GM18499 (cell line): Measurements from ENCODE around the gene TPSB2.
"Not testable (repeated sequence)": the region's sequence is repeated elsewhere in the genome, so short reads cannot be mapped to it uniquely, and the experiment has no call there.

Source experiments
- ATAC-seq: cut with Tn5 transposase; IDR thresholded peaks from one replicate; pipeline ENCODE4 v1.9.1; 2021; ENCODE audit warnings: moderate number of reproducible peaks; ENCODE audit not compliant: insufficient read depth, unreplicated experiment

The TPSB2 gene

GRCh38 chr16:1262210-1262845 is 32.3 kb upstream of the TPSB2 start:
- ATAC-seq = no peak

GRCh38 chr16:1261131-1261892 is 31.3 kb upstream of the TPSB2 start:
- ATAC-seq = no peak

DNA sequence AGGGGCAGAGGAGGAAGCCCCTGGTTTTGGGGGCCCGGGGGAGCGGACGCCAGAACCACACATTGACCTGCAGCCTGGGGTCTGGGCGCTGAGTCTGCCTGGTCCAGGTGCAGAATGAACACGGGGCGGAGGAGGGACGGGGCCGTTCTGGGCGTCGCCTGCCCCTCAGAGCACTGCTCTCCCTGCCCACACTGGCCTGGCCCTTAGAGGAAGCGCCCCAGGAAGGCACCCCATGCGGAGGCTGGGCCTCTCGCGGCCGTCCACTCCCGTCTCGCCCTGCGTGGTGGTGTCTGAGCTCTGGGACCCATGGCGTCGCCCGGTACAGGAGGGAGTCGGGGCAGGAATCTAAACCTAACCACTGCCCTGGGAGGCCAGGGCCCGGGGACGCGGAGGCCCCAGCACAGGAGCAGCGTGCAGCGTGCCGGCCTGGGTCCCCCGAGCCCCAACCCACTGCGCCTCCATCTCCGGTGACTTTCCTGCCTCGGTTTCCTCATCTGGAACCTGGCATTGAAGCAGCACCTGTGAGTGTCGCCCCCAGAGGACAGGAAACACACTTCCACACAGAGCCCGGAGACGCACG is 30.2 kb upstream of the TPSB2 start:
- no peak for ATAC-seq

- ATAC-seq = no peak
Measured at GRCh38 chr16:1259760-1260068, 29.7 kb upstream of the TPSB2 start.

- no peak for ATAC-seq
Measured at GRCh38 chr16:1258906-1259759, 29.1 kb upstream of the TPSB2 start.

DNA sequence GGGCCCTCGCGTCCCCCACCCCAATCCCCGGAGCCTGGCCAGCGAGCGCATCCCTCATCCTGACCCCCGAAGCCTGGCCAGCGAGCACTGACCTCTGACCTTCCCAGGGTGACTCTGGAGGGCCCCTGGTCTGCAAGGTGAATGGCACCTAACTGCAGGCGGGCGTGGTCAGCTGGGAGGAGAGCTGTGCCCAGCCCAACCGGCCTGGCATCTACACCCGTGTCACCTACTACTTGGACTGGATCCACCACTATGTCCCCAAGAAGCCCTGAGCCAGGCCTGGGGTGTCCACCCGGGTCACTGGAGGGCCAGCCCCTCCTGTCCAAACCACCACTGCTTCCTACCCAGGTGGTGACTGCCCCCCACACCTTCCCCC is 28.2 kb upstream of the TPSB2 start:
- no peak for ATAC-seq

- ATAC-seq = no peak
Measured at GRCh38 chr16:1257561-1258224, 27.7 kb upstream of the TPSB2 start.

DNA sequence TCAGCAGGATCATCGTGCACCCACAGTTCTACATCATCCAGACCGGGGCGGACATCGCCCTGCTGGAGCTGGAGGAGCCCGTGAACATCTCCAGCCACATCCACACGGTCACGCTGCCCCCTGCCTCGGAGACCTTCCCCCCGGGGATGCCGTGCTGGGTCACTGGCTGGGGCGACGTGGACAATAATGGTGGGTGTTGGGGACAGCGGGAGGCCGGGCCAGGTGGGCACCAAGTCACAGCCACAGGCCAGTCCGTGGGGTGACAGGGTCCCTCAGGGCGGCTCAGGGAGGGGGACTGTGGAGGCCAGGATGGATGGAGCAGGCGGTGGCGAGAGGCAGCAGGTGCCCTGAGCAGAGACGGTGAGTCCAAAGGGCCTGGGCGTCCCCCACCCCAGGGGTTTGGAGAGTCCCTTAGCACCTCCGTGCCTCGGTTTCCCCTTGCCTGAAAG is 26.9 kb upstream of the TPSB2 start:
- ATAC-seq = no peak

GRCh38 chr16:1256296-1256873 is 26.4 kb upstream of the TPSB2 start:
- not testable (repeated sequence) for ATAC-seq

DNA sequence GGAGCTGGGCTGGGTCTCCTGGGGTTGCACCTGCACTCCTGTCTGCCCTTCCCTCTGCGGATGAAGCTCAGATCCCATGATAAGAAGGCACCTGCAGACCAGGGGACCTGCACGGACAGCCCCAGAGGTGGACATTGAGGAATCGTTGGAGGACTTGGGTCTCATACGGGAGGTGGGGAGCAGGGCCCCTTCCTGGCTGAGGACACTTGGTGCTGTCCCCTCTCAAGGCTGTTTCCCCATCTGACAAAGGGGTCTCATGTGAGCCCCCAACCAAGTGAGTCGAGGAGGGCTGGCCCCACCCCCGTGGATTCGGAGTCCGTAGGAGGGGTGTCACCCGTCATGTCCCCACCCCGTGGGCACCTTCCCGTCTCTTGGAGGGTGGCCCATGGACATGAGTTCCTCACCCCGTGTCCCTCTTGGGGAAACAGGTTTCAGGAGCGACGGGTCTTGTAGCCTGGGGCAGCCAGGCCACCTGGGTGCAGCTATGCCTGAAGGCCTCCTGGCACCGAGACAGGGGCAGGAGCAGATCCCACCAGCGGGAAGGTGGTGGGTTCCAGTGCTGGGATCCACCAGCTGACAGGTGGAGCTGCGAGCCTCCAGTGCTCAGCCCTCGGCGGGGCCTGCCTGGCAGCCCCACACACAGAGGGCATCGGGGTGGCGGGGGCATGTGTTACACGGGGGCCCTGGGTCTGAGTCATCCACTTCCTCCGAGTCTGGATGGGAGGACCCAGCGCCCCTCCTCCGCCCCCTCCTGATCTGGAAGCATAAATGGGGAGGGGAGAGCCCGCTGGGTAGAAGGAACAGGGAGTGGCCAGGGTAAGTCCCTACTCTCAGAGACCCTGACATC is 25.5 kb upstream of the TPSB2 start, which contains the start of gene TPSD1:
Gene TPSD1 (plus strand): TSS at position 794 of the 847 bp plus-strand sequence. CDS start 212 bp downstream, outside the sequence.
- ATAC-seq = not testable (repeated sequence)

DNA sequence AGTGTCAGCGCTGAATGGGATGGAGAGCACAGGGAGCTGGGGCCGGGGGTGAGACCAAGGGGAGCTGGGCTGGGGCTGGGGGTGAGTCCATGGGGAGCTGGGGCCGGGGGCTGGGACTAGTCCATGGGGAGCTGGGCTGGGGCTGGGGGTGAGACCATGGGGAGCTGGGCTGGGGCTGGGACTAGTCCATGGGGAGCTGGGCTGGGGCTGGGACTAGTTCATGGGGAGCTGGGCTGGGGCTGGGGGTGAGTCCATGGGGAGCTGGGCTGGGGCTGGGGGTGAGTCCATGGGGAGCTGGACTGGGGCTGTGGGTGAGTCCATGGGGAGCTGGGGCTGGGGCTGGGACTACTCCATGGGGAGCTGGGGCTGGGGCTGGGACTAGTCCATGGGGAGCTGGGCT is 24.8 kb upstream of the TPSB2 start:
- ATAC-seq = not testable (repeated sequence)

DNA sequence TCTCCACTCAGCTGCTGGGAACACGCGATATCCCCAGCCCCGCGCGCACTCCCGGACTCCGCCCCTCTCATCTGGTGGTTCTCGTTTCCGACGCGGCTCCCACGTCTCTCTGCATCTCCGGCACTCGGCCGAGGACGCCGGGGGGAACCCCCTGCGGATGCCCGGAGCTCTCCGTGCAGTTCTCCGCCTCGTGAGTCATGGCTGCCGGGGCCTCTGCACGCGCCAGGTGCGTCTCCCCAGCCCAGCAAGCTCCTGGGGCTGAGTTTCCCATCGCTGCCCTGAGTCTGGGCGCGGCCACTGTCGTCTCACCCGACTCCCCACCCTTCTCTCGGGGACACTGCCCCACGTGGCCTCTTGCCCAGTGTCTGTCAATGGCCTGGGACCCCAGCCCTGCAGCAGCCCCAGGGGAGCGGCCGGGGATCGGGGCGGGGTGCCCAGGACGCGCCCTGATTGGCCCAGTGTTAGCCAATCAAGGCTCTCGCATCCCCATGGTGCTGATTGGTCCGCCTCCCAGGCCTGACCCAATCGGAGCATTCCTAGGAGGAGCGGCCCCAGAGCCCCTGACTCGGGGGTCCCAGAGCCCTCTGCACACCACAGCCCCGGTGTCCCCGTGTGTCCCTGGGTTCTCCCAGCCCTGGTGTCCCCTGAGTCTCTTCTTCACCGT is 23.8 kb upstream of the TPSB2 start:
- ATAC-seq = not testable (repeated sequence)

GRCh38 chr16:1249031-1249755 is 19.2 kb upstream of the TPSB2 start:
- ATAC-seq = not testable (repeated sequence)

DNA sequence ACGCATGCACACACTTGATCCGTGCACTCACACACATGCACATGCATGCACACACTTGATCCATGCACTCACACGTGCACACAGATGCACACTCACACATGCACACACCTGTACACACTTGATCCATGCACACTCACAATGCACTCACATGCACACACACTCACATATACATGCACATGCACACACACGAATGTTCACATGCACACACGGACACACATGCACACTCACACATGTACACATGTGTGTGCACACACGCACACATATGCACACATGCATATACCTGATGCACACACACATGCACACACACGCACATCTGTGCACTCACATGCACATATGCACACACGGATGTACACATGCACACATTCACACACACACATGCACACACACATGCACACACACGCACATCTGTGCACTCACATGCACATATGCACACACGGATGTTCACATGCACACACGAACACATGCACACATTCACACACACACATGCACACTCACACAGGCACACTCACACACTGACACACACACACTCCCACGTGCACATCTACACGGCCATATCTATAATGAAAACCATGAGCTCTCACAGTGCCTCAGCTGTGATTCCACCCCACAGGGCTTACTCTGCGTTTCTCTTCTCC is 18.0 kb upstream of the TPSB2 start:
- not testable (repeated sequence) for ATAC-seq

GRCh38 chr16:1245452-1246020 is 15.6 kb upstream of the TPSB2 start:
- ATAC-seq = no peak

- ATAC-seq = no peak
Measured at GRCh38 chr16:1244881-1245280, 14.9 kb upstream of the TPSB2 start.
